ENCODE data around the gene TICRR.

DNA sequence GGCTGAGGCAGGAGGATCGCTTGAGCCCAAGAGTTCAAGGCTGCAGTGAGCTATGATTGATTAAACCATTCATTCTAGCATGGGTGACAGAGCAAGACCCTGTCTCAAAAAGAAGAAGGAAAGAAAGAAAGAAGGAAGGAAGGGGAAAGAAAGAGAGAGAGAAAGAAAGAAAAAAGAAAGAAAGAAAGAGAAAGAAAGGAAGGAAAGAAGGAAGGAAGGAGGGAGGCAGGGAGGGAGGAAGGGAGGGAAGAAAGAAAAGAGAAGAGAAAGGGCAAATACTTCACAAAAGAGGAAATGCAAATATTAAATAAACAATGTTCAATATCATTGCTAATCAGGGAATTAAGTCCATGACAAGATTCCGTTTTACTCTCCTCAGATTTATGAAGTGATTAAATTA is 84.0 kb downstream of the TICRR start:
- TF ChIP-seq CTCF (IDR thresholded peaks at IDR 0.05) (no peak), POLR2A (IDR thresholded peaks at IDR 0.05) (no peak), EP300 (IDR thresholded peaks at IDR 0.05) (no peak), POLR2AphosphoS5 (IDR thresholded peaks at IDR 0.05) (no peak)

Data from gastroesophageal sphincter (tissue), 3 donors.